IPS DF 4.7 (cell line): ENCODE results near the gene ZNF878.

Source experiments
- DNase-seq: peaks from one replicate; pipeline ENCODE4 v3.0.0-alpha.2; 2013; ENCODE audit warnings: low spot score; ENCODE audit errors: extremely low read depth

Gene ZNF878

DNA sequence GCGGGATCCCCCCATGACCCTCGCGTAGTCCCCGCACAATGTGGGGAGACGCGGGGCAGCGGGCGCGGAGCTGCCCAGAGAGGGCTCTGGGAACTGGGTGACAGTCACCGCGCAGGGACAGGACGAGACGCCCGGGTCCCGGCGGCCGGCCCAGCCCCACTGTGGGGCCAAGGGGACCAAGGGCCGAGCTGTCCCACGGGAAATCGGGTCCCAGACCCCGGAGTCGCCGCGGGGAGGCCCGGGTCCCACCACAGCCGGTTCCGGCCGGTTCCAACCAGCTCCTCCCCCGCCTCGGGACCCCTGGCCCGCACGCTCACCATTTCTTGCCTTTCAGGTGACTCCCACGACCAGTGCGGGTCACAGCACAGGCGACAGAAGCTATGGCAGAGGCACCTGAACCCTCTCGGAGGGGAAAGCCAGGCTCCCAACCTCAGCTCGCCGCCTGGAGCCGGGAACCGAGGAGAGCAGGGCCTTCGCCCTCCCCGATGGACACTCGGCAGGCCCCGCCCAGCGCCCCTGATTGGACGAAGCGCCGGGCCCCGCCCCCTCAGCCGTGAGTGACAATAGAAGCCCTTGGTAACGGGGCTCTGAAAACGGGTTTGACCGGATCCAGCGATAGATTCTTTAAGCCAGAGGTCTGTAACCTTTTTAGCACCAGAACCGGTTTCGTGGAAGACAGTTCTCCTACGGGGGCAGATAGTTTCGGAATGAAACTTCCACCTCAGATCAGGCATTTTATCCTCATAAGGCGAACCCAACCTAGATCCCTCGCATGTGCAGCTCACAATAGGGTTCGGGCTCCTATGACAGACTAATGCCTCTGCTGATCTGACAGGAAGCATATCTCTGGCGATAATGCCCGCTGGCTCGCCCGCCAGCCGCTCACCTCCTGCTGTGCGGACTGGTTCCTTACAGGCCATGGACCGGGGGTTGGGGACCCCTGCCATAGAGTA is 17.3 kb downstream of the ZNF878 start, which contains the start of gene ZNF433:
ZNF433 (minus strand) TSS at position 460 of the 953 bp plus-strand sequence; CDS start at position 320, 140 bp downstream.
- no peak for DNase-seq

DNA sequence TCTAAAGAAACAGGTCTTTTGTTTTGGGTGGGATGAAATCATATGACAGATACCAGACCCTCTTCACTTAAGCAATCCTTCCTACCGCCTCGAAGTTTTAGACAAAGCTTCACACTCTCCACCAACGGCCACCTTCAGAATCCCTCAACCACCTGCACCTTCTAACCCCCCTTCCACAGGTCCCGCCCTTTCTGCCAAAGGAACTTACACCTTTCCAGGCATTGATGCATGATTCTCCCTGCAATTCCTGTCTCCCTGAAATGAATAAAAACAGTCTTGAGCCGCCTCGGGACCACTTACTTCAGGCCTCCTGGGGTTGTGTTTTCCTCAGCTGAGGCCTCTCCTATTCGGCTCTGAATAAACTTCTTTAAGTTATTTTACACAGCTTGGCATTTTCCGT is 18.1 kb downstream of the ZNF878 start:
- DNase-seq = no peak

DNA sequence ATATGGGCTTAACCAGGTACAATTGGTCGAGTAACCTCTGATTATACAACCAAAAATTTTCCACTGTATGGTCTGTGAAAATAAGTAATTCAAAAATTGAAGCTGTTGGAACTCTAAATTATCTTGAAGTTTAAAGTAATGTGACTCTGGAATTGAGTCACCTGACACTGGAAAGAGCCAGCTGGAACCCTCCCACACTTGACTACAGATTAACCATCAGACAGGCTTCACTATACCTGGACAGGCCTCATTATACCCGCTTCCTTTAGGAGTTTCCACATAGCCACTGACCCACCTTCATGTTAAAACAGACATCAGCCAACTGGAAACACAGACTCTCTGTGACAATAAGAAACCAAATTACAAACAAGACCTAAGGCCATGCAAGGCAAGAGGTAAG is 18.6 kb downstream of the ZNF878 start:
- no peak for DNase-seq

DNA sequence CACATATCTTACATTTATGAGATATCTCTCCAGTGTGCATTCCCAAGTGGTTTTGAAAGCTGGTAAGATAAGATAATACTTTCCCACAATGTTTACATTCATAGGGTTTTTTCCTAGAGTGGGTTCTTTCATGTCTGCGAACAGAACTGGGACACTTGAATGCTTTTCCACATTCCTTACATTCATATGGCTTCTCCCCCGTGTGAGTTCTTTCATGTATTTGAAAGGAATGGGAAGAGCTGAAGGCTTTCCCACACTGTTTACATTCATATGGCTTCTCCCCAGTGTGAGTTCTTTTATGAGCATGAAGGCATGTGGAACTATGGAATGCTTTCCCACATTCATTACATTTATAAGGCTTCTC is 37.0 kb downstream of the ZNF878 start:
- DNase-seq = no peak

DNA sequence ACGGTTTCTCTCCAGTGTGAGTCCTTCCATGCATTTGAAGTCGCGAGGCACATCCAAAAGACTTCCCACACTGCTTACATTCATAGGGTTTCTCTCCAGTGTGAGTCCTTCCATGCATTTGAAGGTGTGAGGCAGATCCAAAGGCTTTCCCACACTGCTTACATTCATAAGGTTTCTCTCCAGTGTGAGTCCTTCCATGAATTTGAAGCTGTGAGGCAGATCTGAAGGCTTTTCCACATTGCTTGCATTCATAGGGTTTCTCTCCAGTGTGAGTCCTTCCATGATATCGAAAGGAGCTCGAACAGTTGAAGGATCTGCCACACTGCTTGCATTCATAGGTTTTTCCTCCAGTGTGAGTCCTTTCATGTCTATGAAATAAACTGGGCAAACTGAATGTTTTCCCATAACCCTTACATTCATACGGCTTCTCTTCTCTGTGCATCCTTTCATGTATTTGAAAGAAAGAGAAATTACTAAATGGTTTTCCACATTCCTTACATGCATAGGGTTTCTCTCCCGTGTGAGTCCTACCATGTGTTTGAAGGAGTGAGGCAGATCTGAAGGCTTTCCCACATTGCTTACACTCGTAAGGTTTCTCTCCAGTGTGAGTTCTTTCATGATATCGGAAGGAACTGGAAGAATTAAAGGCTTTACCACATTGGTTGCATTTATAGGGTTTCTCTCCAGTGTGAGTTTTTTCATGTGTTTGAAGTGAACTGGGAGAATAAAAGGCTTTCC is 37.6 kb downstream of the ZNF878 start:
- DNase-seq = no peak

DNA sequence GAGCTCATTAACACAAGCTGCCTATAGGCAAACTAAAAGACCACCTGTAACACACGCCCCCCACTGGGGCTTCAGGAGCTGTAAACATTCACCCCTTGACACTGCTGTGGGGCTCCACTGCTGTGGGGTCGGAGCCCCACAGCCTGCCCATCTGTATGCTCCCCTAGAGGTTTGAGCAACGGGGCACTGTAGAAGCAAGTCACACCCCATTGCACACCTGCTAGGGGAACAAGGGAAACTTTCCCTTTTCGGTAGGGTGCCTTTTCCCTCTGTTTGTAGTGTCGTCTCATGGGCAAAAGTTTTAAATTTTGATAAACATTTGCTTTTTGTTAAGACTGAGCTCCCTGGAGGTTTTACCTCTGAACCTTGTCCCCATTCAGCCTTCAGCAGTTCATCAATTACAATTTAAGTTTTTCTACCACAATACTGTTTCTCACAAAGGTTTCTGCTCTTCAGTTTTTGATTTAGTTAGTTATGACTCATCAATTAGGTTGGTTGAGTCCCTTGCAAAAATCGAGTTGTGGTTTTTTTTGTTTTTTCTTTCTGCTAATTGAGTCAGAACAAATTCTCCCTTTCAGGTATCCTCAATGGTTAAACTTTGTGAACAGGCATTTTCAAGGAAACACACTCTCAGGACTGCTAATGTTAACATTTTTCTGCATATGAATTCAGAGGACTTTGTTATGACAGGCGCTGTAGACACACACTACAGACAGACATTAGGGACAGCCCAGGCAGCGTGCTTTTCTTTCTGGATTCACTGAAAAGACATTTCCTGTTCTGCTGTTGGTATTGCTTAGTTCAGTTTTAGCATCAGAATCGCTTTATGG is 52.4 kb downstream of the ZNF878 start:
- DNase-seq = no peak

DNA sequence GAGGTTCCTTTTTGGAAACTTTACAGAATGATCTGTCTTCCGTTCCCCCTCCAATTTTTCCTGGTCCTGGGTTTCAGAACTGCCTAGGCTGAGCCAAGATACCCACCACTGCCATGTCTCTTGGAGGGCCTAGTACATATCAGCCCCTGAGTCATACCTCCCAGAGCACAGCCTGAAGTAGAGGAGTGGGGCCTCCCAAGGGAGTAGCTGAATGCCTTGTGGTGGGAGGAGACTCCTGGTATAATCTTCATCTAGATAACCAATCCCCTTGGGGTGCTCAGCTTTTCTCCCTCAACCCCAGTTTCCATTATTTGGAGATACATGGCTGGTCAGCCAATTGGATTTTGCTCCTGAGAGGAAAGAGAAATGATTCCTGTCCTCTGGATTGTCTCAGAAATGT is 57.6 kb downstream of the ZNF878 start:
- no peak for DNase-seq
